ENCODE data around the gene MGST2. TPM values are rescaled to one million over a fixed set of nuclear protein-coding genes. Genes with fewer than 3 reads are reported as not detected.

Gene MGST2
- total and polyA plus RNA-seq, 3 donors from 2014 or later: 82.2 to 97.9 (median 87.6) TPM

- peak; percentile 61 for DNase-seq
- TF ChIP-seq CTCF (IDR thresholded peaks at IDR 0.05) (no peak), POLR2A (IDR thresholded peaks at IDR 0.05) (no peak)
- intact Hi-C loops (cut with DNase I; ENCODE audit: low total_unique reads): loop anchor here (10.0 kb wide), 1 partner anchor 68 kb away; no protein-coding TSS in a partner anchor
- Histone ChIP-seq H3K9me3 (no peaks in the 10 kb centered on the region), H3K4me1 (peaks cover 16% of the 10 kb centered on the region), H3K4me3 (peak overlapping the region; percentile 61 to 80), H3K27me3 (no peaks in the 10 kb centered on the region), H3K27ac (peak overlapping the region; percentile 89 to 91), H3K36me3 (ENCODE audit: low read depth, missing control alignments) (no peaks in the 10 kb centered on the region)
- 35% methylated on average over 11 of the region's 11 CpGs for whole genome bisulfite sequencing, 2 donors
Observed at GRCh38 chr4:139666735-139667281, 1.2 kb downstream of the MGST2 start.

DNA sequence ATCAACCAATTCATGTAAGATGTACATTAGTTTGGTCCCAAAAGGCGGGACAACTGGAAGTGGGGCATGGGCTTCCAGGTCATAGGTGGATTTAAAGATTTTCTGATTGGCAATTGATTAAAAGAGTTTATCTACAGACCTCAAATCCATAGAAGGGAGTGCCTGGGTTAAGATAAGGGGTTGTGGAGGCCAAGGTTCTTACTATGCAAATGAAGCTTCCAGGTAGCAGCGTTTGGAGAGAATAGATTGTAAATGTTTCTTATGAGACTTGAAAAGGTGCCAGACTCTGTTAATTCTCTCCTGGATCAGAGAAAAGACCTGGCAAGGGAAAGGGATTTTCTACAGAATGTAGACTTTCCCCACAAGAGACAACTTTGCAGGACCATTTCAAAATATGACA is 2.4 kb downstream of the MGST2 start:
- Histone ChIP-seq H3K27me3 (no peaks in the 10 kb centered on the region), H3K9me3 (no peaks in the 10 kb centered on the region), H3K4me3 (no peak overlapping the region), H3K4me1 (peaks cover 16% of the 10 kb centered on the region), H3K27ac (no peak overlapping the region), H3K36me3 (ENCODE audit: low read depth, missing control alignments) (no peaks in the 10 kb centered on the region)
- no peak for DNase-seq
- intact Hi-C loops (cut with DNase I; ENCODE audit: low total_unique reads): loop anchor here (10.0 kb wide), 1 partner anchor 67 kb away; no protein-coding TSS in a partner anchor
- WGBS, 2 donors: 74% methylated on average over 2 of the region's 2 CpGs
- TF ChIP-seq POLR2A (IDR thresholded peaks at IDR 0.05) (no peak), CTCF (IDR thresholded peaks at IDR 0.05) (no peak)

DNA sequence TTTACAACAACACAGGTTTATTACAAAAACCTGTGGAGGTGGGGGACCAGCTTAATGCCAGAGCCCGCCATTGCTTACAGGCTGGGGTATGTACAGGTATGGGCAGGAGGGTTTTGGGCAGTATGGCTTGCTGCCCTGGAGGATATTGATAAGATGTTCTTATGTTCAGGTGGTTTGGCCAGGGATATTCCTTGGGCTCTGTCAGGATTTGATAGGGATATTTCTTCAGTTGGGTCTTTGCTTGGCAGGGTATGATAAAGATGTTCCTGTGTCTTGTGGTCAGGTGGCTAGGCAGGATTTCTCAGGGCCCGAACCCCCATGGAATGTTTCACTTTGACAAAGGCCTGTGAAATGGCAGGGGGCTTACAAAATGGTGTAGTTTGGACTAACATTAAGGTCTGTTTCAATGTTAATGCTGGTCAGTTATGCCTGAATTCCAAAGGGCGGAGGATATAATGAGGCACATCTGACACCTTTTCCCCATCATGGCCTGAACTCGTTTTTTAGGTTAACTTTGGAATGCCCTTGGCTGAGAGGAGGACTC is 3.1 kb downstream of the MGST2 start:
- Histone ChIP-seq H3K27me3 (no peaks in the 10 kb centered on the region), H3K4me3 (no peak overlapping the region), H3K4me1 (peaks cover 12% of the 10 kb centered on the region), H3K27ac (no peak overlapping the region), H3K9me3 (no peaks in the 10 kb centered on the region), H3K36me3 (ENCODE audit: low read depth, missing control alignments) (no peaks in the 10 kb centered on the region)
- intact Hi-C loops (cut with DNase I; ENCODE audit: low total_unique reads): loop anchor here (10.0 kb wide), 1 partner anchor 66 kb away; no protein-coding TSS in a partner anchor
- WGBS, 2 donors: 85 to 91% methylated on average over 4 of the region's 4 CpGs
- DNase-seq: no peak
- TF ChIP-seq CTCF (IDR thresholded peaks at IDR 0.05): no peak
- TF ChIP-seq POLR2A (IDR thresholded peaks at IDR 0.05): no peak

DNA sequence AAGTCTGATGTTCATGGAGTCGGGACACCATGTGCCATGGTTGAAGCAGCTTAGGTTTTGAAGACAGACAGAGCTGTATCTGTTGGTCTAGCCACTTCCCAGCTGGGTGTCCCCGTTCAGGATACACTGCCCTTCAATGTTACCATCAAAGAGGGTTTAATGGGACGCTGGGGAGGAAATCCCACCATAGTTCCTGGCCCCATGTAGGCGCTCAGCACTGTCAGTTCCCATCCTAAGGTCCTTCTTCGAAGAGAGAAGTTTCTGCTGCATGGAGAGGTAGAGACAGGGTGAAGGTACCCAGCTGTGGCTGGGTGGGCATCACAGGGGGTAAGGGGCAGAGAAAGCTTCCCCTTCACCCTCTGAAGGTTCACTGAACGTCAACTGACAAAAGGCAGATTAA is 3.7 kb downstream of the MGST2 start:
- no peaks in the 10 kb centered on the region for H3K36me3 ChIP-seq (ENCODE audit: low read depth, missing control alignments)
- H3K27me3 ChIP-seq: no peaks in the 10 kb centered on the region
- no peak overlapping the region for H3K27ac ChIP-seq
- no peak for DNase-seq
- no peak for TF ChIP-seq CTCF (IDR thresholded peaks at IDR 0.05)
- no peak for TF ChIP-seq POLR2A (IDR thresholded peaks at IDR 0.05)
- 71 to 82% methylated on average over 6 of the region's 6 CpGs for WGBS, 2 donors
- H3K4me1 ChIP-seq: peaks cover 10% of the 10 kb centered on the region
- no peaks in the 10 kb centered on the region for H3K9me3 ChIP-seq
- intact Hi-C loops (cut with DNase I; ENCODE audit: low total_unique reads): loop anchor here (10.0 kb wide), 1 partner anchor 65 kb away; no protein-coding TSS in a partner anchor
- no peak overlapping the region for H3K4me3 ChIP-seq

DNA sequence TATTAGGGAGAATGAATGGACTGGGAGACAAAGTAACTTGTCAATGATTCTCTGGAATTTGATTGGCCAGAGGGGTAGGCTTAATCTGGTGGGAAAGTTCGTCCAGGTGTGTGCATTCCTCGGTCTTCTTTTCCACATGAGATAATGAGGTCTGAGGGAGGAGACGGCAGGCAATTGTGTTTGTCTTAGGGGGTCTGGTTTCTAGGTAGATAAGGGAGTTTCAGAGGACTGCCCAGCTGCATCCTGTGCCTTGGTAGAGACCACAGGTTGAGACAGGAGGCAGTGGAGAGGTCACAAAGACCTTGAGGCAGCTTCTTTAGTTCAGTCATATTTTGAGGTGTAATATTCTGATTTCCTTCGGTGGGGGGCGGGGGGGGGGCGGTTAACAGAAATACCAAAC is 4.3 kb downstream of the MGST2 start:
- no peaks in the 10 kb centered on the region for H3K36me3 ChIP-seq (ENCODE audit: low read depth, missing control alignments)
- DNase-seq: no peak
- no peaks in the 10 kb centered on the region for H3K9me3 ChIP-seq
- peaks cover 10% of the 10 kb centered on the region for H3K4me1 ChIP-seq
- no peak overlapping the region for H3K4me3 ChIP-seq
- TF ChIP-seq CTCF (IDR thresholded peaks at IDR 0.05): no peak
- TF ChIP-seq POLR2A (IDR thresholded peaks at IDR 0.05): no peak
- H3K27ac ChIP-seq: no peak overlapping the region
- no peaks in the 10 kb centered on the region for H3K27me3 ChIP-seq
- 60 to 64% methylated on average over 6 of the region's 6 CpGs for WGBS, 2 donors
- intact Hi-C loops (cut with DNase I; ENCODE audit: low total_unique reads): loop anchor here (10.0 kb wide), 1 partner anchor 65 kb away; no protein-coding TSS in a partner anchor

Measured in testis (tissue), 3 donors.